Measurements from ENCODE around the gene RTN4RL2. TPM values are rescaled to one million over a fixed set of nuclear protein-coding genes. Genes with fewer than 3 reads are reported as not detected.

The RTN4RL2 gene
- total RNA-seq, 4 donors from 2014 or later: 0.20 to 1.5 (median 0.42) TPM; not detected in 1

DNA sequence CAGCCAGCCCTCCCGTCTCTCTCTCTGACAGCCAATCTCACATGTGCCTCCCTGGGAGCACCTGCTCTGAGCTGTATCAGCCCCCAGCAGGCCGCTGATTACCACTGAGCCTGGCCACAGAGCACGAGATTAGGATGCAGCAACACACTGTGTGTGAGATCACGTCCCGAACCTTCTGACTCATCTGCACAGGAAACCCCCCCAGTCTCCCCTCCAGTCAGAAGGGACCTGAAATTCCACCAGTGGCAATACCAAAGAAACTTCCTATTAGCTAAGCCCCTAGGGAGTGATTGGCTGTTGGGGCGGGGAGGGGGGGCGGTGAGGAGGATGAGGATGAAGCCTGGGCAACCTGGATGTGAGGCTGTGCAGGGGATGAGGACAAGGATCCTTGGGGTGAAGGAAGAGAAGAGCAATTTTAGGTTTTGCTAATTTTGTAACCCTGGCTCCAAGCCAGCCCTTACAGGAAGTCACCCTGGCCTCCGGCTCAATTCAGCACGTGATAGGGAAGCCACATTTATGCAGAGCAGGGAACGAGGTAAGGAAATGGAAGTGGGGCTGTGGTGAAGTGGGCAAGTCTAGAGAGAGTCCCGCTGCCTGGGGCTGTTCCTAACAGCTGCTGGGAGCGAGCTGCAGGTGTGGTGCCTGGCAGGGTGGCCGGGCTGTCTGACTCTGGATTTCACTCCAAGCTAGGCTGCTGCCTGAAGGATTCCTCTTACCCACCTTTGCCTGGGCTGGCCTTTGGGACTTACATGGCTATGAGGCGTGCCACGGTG, 35.4 kb upstream of the RTN4RL2 start:
- 40 to 48% methylated on average over 15 of the region's 15 CpGs for WGBS, 2 donors
- peaks cover 5 to 71% (median 38%) of the 10 kb centered on the region in 4 donors for H3K4me1 ChIP-seq
- peaks cover 0 to 40% (median 0%) of the 10 kb centered on the region in 3 donors for H3K36me3 ChIP-seq
- H3K9me3 ChIP-seq: no peaks in the 10 kb centered on the region
- H3K27ac ChIP-seq: peak overlapping the region; percentile 87 to 97 (median 95)
- peak; percentile 53 to 82 for DNase-seq (ENCODE audit: low spot score in 2 of 2)
- H3K4me3 ChIP-seq: peak overlapping the region in 2 of 4 donors; percentile 16 to 68
- TF ChIP-seq EP300 (IDR thresholded peaks at IDR 0.05) (peak in 1 of 2 donors; percentile 82), POLR2A (IDR thresholded peaks at IDR 0.05) (no peak)
- no peaks in the 10 kb centered on the region for H3K27me3 ChIP-seq

DNA sequence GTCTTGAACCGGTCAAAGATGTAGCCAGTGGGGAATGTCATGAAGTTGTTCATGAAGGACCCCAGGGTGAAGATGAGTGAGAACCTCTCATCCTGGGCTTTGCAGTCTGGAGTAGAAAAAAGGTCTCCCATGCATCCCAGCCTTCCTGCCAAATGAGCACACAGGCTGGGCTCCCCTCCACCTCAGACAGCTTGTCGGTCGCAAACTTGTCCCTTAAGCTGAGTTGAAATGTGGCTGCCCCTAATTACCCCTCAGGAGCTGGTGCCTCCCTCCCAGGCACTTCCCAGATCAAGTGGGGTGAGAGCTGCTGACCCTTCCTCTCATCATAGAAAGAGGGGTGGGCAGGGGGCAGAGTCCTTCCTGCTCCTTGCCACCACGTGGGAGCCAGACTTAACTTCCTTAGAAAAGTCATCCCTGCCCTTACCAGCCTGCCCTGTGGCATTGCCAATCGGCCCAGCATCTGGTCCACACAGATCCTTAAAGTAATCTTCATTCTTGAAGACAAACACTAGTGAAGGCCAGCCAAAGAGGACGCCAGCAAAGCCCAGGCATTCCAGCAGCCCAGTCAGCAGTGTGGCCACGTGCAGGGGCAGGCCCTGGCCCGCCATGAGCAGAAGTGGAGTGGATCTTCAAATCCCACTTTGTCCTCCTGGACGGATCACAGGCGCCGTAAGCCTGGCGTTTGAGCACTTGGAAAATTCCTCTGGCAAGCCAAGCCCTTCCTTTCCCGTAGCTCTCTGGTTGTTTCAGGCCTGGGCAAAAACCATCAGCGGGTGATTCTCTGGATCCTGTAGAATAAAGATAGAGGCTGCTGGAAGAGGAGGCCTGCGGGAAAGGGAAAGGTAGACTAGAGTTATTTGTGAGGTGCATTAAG, 34.5 kb upstream of the RTN4RL2 start:
- no peak for TF ChIP-seq POLR2A (IDR thresholded peaks at IDR 0.05)
- TF ChIP-seq, protein P1, sequence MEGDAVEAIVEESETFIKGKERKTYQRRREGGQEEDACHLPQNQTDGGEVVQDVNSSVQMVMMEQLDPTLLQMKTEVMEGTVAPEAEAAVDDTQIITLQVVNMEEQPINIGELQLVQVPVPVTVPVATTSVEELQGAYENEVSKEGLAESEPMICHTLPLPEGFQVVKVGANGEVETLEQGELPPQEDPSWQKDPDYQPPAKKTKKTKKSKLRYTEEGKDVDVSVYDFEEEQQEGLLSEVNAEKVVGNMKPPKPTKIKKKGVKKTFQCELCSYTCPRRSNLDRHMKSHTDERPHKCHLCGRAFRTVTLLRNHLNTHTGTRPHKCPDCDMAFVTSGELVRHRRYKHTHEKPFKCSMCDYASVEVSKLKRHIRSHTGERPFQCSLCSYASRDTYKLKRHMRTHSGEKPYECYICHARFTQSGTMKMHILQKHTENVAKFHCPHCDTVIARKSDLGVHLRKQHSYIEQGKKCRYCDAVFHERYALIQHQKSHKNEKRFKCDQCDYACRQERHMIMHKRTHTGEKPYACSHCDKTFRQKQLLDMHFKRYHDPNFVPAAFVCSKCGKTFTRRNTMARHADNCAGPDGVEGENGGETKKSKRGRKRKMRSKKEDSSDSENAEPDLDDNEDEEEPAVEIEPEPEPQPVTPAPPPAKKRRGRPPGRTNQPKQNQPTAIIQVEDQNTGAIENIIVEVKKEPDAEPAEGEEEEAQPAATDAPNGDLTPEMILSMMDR (IDR thresholded peaks at IDR 0.05): no peak
- TF ChIP-seq EP300 (IDR thresholded peaks at IDR 0.05): peak in 1 of 2 donors; percentile 59
- H3K4me1 ChIP-seq: peaks cover 5 to 75% (median 38%) of the 10 kb centered on the region in 4 donors
- H3K27ac ChIP-seq: peak overlapping the region; percentile 87 to 97 (median 95)
- no peaks in the 10 kb centered on the region for H3K9me3 ChIP-seq
- 29 to 32% methylated on average over 12 to 15 of the region's 15 CpGs for WGBS, 2 donors
- peak; percentile 43 to 59 for DNase-seq (ENCODE audit: low spot score in 2 of 2)
- H3K4me3 ChIP-seq: peak overlapping the region; percentile 34 to 68 (median 44)
- H3K36me3 ChIP-seq: peaks cover 0 to 32% (median 0%) of the 10 kb centered on the region in 3 donors
- H3K27me3 ChIP-seq: no peaks in the 10 kb centered on the region

DNA sequence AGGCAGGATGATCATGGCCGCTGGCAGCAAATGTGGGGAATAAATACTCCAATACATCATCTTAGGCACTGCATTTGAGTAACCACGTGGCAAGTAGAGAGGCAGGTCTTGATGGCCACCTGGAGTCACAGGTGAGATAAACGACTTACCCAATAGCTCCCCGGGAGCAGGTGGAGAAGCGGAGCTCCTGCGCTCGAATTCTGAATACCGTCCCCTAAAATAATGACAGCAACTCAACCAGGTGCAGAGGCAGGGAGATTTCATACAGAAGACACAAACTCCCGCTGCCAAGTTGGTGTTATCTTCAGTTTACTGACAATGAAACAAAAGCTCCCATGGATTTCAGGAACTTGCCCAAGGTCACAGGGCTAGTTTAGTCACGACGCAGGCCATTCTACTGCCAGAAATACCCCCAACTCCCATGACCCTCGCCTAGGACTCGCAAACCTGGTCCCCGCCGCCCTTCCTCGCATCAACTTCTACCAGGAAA, 33.8 kb upstream of the RTN4RL2 start:
- H3K4me3 ChIP-seq: peak overlapping the region; percentile 34 to 68 (median 44)
- peaks cover 0 to 25% (median 0%) of the 10 kb centered on the region in 3 donors for H3K36me3 ChIP-seq
- WGBS, 2 donors: 16 to 18% methylated on average over 15 to 16 of the region's 16 CpGs
- peak overlapping the region; percentile 87 to 97 (median 95) for H3K27ac ChIP-seq
- H3K9me3 ChIP-seq: no peaks in the 10 kb centered on the region
- peaks cover 5 to 79% (median 38%) of the 10 kb centered on the region in 4 donors for H3K4me1 ChIP-seq
- peak in 1 of 2 donors; percentile 39 for DNase-seq (ENCODE audit: low spot score in 2 of 2)
- no peaks in the 10 kb centered on the region for H3K27me3 ChIP-seq
- TF ChIP-seq EP300 (IDR thresholded peaks at IDR 0.05) (no peak), POLR2A (IDR thresholded peaks at IDR 0.05) (no peak)
- TF ChIP-seq, protein P1 (IDR thresholded peaks at IDR 0.05): no peak

DNA sequence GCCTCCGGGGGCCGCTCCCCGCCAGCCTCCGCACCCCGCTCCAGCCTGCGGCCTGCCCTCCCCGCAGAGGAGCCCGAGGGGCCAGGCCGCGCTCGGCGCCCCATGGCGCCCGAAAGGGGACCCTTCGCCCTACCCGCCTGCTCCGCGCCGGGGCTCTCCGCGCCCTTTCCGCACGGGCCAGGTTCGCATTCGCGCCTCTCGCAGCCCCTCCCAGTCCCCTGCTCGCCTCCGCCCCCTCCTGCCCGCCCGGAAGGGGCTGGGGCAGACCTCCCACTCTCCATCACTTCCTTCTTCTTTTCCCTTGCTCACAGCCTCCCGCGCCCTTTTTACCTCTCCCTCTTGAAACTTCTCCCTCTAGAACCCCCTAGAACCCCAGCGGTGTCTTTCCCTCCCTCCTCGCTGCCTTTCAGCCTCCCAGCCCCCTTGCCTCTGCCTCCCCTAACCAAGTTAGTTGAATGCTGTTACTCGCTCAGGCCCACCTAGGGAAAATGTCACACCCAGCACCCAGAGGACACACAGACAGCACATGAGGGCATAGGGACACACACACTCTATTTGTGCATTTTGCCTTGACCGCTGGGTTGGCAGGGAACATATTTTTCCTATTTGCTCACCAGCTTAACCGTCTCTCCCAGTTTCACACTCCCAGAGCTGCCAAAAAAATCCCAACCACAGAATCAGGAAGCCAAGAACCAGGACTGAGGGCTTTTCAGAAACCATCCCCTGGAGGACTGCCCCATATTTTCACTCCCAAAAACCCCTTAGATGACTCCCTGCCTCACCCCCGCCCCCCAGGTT, 33.2 kb upstream of the RTN4RL2 start, which contains the start of gene SLC43A3:
Gene SLC43A3, minus strand, starts transcription at position 193 of the 798 bp plus-strand sequence. CDS start 949 bp downstream, outside the sequence.
- peak; percentile 63 to 86 for DNase-seq (ENCODE audit: low spot score in 2 of 2)
- Histone ChIP-seq H3K27me3 (no peaks in the 10 kb centered on the region), H3K36me3 (peaks cover 0 to 19% (median 0%) of the 10 kb centered on the region in 3 donors), H3K27ac (peak within 1 kb of the TSS; percentile 87 to 97 (median 95)), H3K4me3 (peak within 1 kb of the TSS; percentile 34 to 68 (median 44)), H3K4me1 (peaks cover 5 to 84% (median 43%) of the 10 kb centered on the region in 4 donors), H3K9me3 (no peaks in the 10 kb centered on the region)
- 2% methylated on average over 39 of the region's 39 CpGs for WGBS, 2 donors
- TF ChIP-seq, protein P1 (IDR thresholded peaks at IDR 0.05): no peak
- TF ChIP-seq POLR2A (IDR thresholded peaks at IDR 0.05): peak in 1 of 2 donors; percentile 52
- peak; percentile 13 to 78 for TF ChIP-seq EP300 (IDR thresholded peaks at IDR 0.05)

Measured in tibial nerve (tissue), 4 donors.